Measurements from ENCODE around the gene STT3A.

The STT3A gene

DNA sequence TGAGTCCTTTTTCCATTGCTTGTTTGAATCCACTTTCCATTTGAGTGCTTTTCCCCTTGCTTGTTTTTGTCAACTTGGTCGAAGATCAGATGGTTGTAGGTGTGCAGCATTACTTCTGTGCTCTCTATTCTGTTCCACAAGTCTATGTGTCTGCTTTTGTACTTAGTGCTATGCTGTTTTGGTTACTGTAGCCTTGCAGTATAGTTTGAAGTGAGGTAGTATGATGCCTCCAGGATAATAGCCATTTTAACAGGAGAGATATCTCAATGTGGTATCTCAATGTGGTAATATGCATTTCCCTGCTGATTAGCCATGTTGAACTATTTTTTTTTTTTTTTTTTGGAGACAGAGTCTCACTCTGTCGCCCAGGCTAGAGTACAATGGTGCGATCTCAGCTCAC lies 71.3 kb downstream of the STT3A start:
- no peak for DNase-seq (ENCODE audit: low read depth in 2 of 2)

DNA sequence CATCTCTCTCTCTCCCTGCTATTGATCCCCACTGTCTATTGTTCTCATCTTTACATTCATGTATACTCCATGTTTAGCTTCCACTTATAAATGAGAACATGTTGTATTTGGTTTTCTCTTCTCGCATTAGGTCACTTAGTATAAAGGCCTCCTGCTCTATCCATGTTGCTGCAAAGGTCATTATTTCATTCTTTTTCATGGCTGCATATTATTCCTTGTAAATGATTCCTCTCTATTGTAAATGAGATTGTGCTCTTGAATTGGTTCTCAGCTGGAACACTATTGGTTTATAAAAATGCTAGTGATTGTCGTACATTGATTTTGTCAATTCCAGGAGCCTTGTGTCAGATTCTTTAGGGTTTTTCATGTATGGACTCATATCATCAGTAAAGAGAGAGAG lies 74.5 kb downstream of the STT3A start:
- no peak for DNase-seq (ENCODE audit: low read depth in 2 of 2)

DNA sequence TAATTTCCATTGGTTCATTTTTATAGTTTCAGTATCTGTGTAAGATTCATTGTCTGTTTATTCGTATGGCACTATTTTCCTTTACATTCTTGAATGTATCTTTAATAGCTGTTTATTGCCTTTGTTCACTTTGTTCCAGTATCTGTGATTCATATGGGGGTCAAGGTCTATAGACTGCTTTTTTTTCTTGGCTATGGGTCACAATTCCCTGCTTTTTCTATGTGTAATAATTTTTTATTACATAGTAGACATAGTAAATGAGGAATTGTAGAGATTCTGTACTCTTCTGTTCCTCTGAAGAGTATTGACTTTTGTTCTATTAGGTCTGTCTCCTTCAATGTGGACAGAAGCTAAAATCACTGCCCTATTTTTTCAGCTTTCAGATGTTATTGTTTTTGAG lies 77.5 kb downstream of the STT3A start:
- no peak for DNase-seq (ENCODE audit: low read depth in 2 of 2)

DNA sequence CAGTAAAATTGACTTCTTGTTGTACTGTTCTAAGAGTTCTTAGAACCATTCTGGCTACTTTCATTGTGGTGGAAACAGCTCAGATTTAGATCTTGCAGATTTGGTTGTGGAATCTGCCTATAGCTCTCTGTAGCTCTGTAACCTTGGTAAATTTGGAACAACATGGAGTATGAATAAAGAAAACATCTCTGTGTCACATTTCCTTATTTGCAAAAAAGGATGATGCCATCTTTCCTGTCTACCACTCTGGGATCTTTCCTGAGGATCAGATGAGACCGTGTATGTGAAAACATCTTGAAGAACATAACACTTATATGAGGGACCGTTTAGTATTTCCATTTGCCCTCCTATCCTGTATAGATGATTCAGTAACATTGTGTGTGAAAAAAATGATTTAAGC lies 78.9 kb downstream of the STT3A start:
- no peak for DNase-seq (ENCODE audit: low read depth in 2 of 2)

Measured in activated CD4-positive, alpha-beta T cell treated with anti-CD3 and anti-CD28 coated beads for 24 hours (primary cell).